Amniotic epithelial cell (primary cell): ENCODE measurements around the gene S100A13.

Experiments used
- DNase-seq: peaks from one replicate; pipeline ENCODE4 v3.0.0-alpha.2; 2010; ENCODE audit warnings: low read depth

Gene S100A13

GRCh38 chr1:153572569-153573015, 54.7 kb downstream of the S100A13 start:
- peak; percentile 81 for DNase-seq

DNA sequence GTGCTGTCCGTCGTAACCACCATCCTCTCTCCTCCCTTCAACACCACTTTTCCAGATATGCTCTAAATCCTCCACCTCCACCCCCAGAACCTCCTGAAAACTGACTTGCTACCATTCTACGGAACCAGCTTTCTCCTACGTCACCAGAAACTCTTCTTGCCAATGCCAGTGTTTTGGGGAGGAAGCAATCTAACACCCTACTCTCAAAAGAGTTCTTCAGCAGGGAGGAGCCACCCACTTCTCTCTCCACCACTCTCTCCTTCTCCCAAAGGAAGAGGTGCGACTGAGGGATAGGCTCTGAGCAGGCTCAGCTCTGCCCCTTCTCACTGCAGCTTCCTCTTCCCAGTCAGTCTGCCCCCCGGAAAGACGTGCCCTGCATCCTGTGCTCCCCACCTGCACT, 55.6 kb downstream of the S100A13 start:
- no peak for DNase-seq

- no peak for DNase-seq
These were observed 56.4 kb downstream of the S100A13 start for GRCh38 chr1:153570874-153571273.

- no peak for DNase-seq
These were observed 57.8 kb downstream of the S100A13 start for GRCh38 chr1:153569465-153569864.
